ENCODE results near the gene BEAN1.

The BEAN1 gene

DNA sequence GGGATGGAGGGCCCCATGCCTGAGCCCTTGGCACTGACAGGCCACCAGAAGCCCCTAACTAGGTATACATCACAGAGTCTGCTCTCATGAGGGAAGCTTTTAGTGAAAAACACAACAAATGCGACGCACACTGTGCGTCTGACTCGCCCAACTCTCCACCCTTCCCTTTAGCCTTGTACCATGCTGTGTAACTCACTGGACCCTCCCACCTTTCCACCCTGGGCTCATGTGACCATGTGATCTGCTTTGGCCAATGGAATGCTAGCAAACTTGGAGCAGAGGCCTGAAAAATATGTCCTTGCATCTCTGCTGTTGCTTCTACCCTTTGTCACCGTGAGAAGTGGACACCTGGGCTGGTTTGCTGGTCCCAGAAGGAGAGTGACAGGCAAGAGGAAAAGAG, 101.2 kb downstream of the BEAN1 start:
- no peak for FAIRE-seq

DNA sequence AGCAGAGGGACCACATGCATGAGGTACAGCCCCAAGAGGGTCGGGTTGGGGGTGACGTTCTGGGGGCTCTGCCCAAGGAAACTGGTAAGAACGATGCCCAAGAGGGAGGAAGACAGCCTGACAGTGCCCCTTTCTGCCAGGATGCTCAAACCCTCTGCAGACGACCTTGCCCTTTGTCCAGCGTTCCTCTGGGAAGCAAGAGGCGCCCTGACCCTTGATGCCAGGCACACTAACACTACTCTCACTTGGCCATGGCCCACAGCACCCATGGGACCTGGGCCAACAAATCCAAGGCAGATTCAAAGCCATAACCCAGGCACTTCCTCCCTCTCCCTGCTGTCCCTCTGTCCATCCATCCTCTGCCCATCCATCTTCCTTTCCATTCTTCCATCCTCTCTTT, 102.4 kb downstream of the BEAN1 start:
- no peak for FAIRE-seq
